GM12878 (cell line): Measurements from ENCODE around the gene CCDC190. TPM values are rescaled to one million over a fixed set of nuclear protein-coding genes. Genes with fewer than 3 reads are reported as not detected.

Experiments
- ATAC-seq: fragments of 200-7000 bp; cut with Tn5 transposase; 3 replicates; pipeline ENCODE4 v1.9.1; 2020; ENCODE audit warnings: mild to moderate bottlenecking, moderate library complexity
- BruUV-seq: library from RNA; stranded (reverse); fragments of 400-500 nt; replicated peaks from 2 replicates; lab custom pipeline; 2021; lab: Mats Ljungman, UMichigan
- CTCF ChIA-PET: fragments of 300-600 bp; sonication (Branson Sonifier 250); formaldehyde crosslinking; extraction: SDS; loops from one replicate; lab custom pipeline; 2021; ENCODE audit warnings: inconsistent platforms; lab: Yijun Ruan, JAX
- POLR2A ChIA-PET: fragments of 350-600 bp; formaldehyde crosslinking; extraction: SDS; loops from one replicate; lab custom pipeline; 2021; ENCODE audit warnings: inconsistent platforms; lab: Charles Lee
- RAD21 ChIA-PET: fragments of 300-600 bp; sonication (Branson Sonifier 250); formaldehyde crosslinking; loops from one replicate; lab custom pipeline; 2023; ENCODE audit warnings: antibody characterized with exemption; ENCODE audit not compliant: unreplicated experiment; lab: Charles Lee
- SMC1A ChIA-PET: fragments of 300-600 bp; sonication (Branson Sonifier 250); formaldehyde crosslinking; loops from one replicate; lab custom pipeline; 2023; ENCODE audit not compliant: unreplicated experiment, uncharacterized antibody; lab: Charles Lee
- DNase-seq: peaks from one replicate; pipeline ENCODE4 v3.0.0-alpha.2; 2011; ENCODE audit warnings: low read depth, low spot score
- FAIRE-seq: peaks from 3 replicates; lab custom pipeline; 2011; peaks lifted over from hg19 to GRCh38; lab: Jason Lieb, UNC
- H2AFZ ChIP-seq: 2 replicates; pipeline ENCODE4 v1.6.0; 2011; ENCODE audit warnings: low read depth, low read length, control low read depth; ENCODE audit not compliant: control insufficient read depth
- H3K27ac ChIP-seq: 2 replicates; pipeline ENCODE4 v1.5.1; 2011; ENCODE audit warnings: control low read depth; ENCODE audit not compliant: control insufficient read depth, insufficient read depth
- H3K27me3 ChIP-seq, 2 experiments: replicated peaks in 1 of 2; 2 replicates each; pipeline versions ENCODE4 v1.6.0 to v1.6.1; 2011; ENCODE audit warnings: low read length in 1 of 2; ENCODE audit not compliant: control insufficient read depth in 2 of 2, insufficient read depth in 2 of 2
- H3K36me3 ChIP-seq, 2 experiments: 2 replicates each; pipeline ENCODE4 v1.5.1; 2011; ENCODE audit warnings: low read length in 1 of 2; ENCODE audit not compliant: control insufficient read depth in 2 of 2, insufficient read depth in 2 of 2
- H3K4me1 ChIP-seq: 2 replicates; pipeline ENCODE4 v1.6.1; 2011; ENCODE audit warnings: mild to moderate bottlenecking, low read length, moderate library complexity, mixed read lengths; ENCODE audit not compliant: control insufficient read depth, insufficient read depth
- H3K4me2 ChIP-seq: 2 replicates; pipeline ENCODE4 v1.6.0; 2011; ENCODE audit warnings: control low read depth; ENCODE audit not compliant: control insufficient read depth, insufficient read depth
- H3K4me3 ChIP-seq: fragments of 200-600 bp; sonication (generic); 2 replicates; pipeline ENCODE4 v1.5.1; 2016
- H3K79me2 ChIP-seq: 2 replicates; pipeline ENCODE4 v1.6.0; 2011; ENCODE audit warnings: low read length; ENCODE audit not compliant: control insufficient read depth, insufficient read depth
- H3K9ac ChIP-seq: 2 replicates; pipeline ENCODE4 v1.8.0; 2011; ENCODE audit warnings: low read length, control low read depth, mixed read lengths; ENCODE audit not compliant: control insufficient read depth, insufficient read depth
- H3K9me3 ChIP-seq: replicated peaks from 3 replicates; pipeline ENCODE4 v1.5.1; 2011; ENCODE audit warnings: mild to moderate bottlenecking, low read length; ENCODE audit not compliant: control insufficient read depth, insufficient read depth
- H4K20me1 ChIP-seq: 2 replicates; pipeline ENCODE4 v1.6.0; 2011; ENCODE audit not compliant: control insufficient read depth, insufficient read depth
- CHD1 ChIP-seq: IDR thresholded peaks from 2 replicates; pipeline ENCODE4 v1.6.1; 2012; ENCODE audit warnings: low read depth, low read length, improper control_type of control experiment
- ESRRA ChIP-seq: IDR thresholded peaks from 2 replicates; pipeline ENCODE4 v1.6.1; 2012; ENCODE audit warnings: mild to moderate bottlenecking, low read length, improper control_type of control experiment
- FOXM1 ChIP-seq: IDR thresholded peaks from 2 replicates; pipeline ENCODE4 v1.6.1; 2012; ENCODE audit warnings: low read depth, mild to moderate bottlenecking, inconsistent platforms, low read length, moderate library complexity
- HCFC1 ChIP-seq: fragments of 150-350 bp; IDR thresholded peaks from 2 replicates; pipeline ENCODE4 v1.6.1; 2014; ENCODE audit warnings: low read length
- HDAC6 ChIP-seq: fragments of 200-600 bp; sonication (generic); IDR thresholded peaks from one replicate; pipeline ENCODE4 v1.8.0; 2017; ENCODE audit warnings: antibody characterized with exemption; ENCODE audit not compliant: unreplicated experiment
- MXI1 ChIP-seq: fragments of 150-350 bp; IDR thresholded peaks from 2 replicates; pipeline ENCODE4 v1.6.1; 2011; ENCODE audit warnings: low read depth, mild to moderate bottlenecking, inconsistent platforms, low read length, improper control_type of control experiment
- MYC ChIP-seq: IDR thresholded peaks from 2 replicates; pipeline ENCODE4 v1.6.1; 2011; ENCODE audit warnings: mild to moderate bottlenecking, low read length, moderate library complexity, inconsistent platforms; ENCODE audit not compliant: insufficient read depth, insufficient replicate concordance, insufficient read length, severe bottlenecking
- NFXL1 ChIP-seq: fragments of 450-650 bp; IDR thresholded peaks from 2 replicates; pipeline ENCODE4 v1.6.1; 2017; ENCODE audit warnings: antibody characterized with exemption, mild to moderate bottlenecking, borderline replicate concordance
- PAX5 ChIP-seq: IDR thresholded peaks from 2 replicates; pipeline ENCODE4 v1.6.1; 2011; ENCODE audit warnings: low read depth, low read length, borderline replicate concordance
- POLR2A ChIP-seq: IDR thresholded peaks from 2 replicates; pipeline ENCODE4 v1.6.1; 2011; ENCODE audit warnings: low read depth, mild to moderate bottlenecking, low read length
- RBBP5 ChIP-seq: fragments of 200-600 bp; sonication (generic); conservative IDR thresholded peaks from 2 replicates; pipeline ENCODE4 v1.6.1; 2016
- RFX5 ChIP-seq: IDR thresholded peaks from 2 replicates; pipeline ENCODE4 v1.6.1; 2011; ENCODE audit warnings: low read depth, low read length, improper control_type of control experiment
- SRF ChIP-seq, 2 experiments: IDR thresholded peaks; 2 replicates each; pipeline ENCODE4 v1.6.1; 2011; ENCODE audit warnings: low read depth in 2 of 2, low read length in 2 of 2, mild to moderate bottlenecking in 1 of 2, moderate library complexity in 1 of 2
- ZNF207 ChIP-seq: fragments of 450-650 bp; IDR thresholded peaks from 2 replicates; pipeline ENCODE4 v1.6.1; 2014; ENCODE audit warnings: antibody characterized with exemption, mild to moderate bottlenecking, borderline replicate concordance
- ZNF384 ChIP-seq: IDR thresholded peaks from 2 replicates; pipeline ENCODE4 v1.6.1; 2012; ENCODE audit warnings: low read depth, mild to moderate bottlenecking, low read length, improper control_type of control experiment, borderline replicate concordance
- WGBS: methylation state at CpG from one replicate; pipeline ENCODE4 v1.1.6; 2016; ENCODE audit warnings: low lambda C conversion rate; ENCODE audit not compliant: insufficient replicate concordance, insufficient coverage; ENCODE audit errors: missing lambda C conversion rate; 5-methylcytosine and 5-hydroxymethylcytosine counted together
- in situ Hi-C: fragments of 300-500 bp; cut with MboI; formaldehyde crosslinking; loops from 9 replicates; pipeline ENCODE4 v1.14.3; 2018; ENCODE audit warnings: mixed read lengths
- intact Hi-C: fragments of 100-400 bp; cut with micrococcal nuclease; formaldehyde crosslinking; loops from one replicate; pipeline ENCODE4 v1.14.2; 2022; ENCODE audit not compliant: unreplicated experiment
- polyA plus RNA-seq, 11 experiments: library from polyadenylated mRNA; depleted of rRNA in 4 of 11; unstranded in 6 of 11; stranded (reverse) in 5 of 11; fragments of >200 nt; fragmentation: Nextera tagmentation in 4 of 11; fragmentation: Illumina TruSeq in 1 of 11; extraction: Ambion mirVana in 4 of 11; extraction: Trizol in 1 of 11; gene quantifications; 1 replicate in 1 of 11; 2 replicates in 10 of 11; pipeline versions ENCODE4 v1.2.1 to v1.2.3, GENCODE V29; 2011 to 2016; ENCODE audit warnings: inconsistent platforms in 2 of 11, missing spikeins in 2 of 11, low read depth in 1 of 11
- total RNA-seq, 4 experiments: library from RNA; depleted of rRNA in 3 of 4; stranded (reverse); fragments of >200 nt in 3 of 4; fragmentation: Illumina TruSeq in 1 of 4; extraction: Trizol in 1 of 4; gene quantifications; 2 replicates each; pipeline versions ENCODE4 v1.2.1 to v1.2.3, GENCODE V29; 2013 to 2021
- TF ChIP-seq, protein P1 (sequence below): fragments of 450-650 bp; IDR thresholded peaks from 2 replicates; pipeline ENCODE4 v1.6.1; 2016; ENCODE audit warnings: mild to moderate bottlenecking
- TF ChIP-seq, protein P2 (sequence below): fragments of 450-650 bp; IDR thresholded peaks from 2 replicates; pipeline ENCODE4 v1.6.1; 2017; ENCODE audit warnings: antibody characterized with exemption, mild to moderate bottlenecking, moderate library complexity
- TF ChIP-seq, protein P3 (sequence below): fragments of 450-650 bp; IDR thresholded peaks from 2 replicates; pipeline ENCODE4 v1.6.1; 2014; ENCODE audit warnings: mild to moderate bottlenecking
- TF ChIP-seq, protein P4 (sequence below): fragments of 450-650 bp; formaldehyde crosslinking; IDR thresholded peaks from 2 replicates; pipeline ENCODE4 v1.5.0; 2022; ENCODE audit warnings: mild to moderate bottlenecking, missing genetic modification characterization

Gene CCDC190
- total and polyA plus RNA-seq, 10 of the 15 experiments (the other 5 are each of a cell fraction or from before 2014, with no cell fraction given): not detected

DNA sequence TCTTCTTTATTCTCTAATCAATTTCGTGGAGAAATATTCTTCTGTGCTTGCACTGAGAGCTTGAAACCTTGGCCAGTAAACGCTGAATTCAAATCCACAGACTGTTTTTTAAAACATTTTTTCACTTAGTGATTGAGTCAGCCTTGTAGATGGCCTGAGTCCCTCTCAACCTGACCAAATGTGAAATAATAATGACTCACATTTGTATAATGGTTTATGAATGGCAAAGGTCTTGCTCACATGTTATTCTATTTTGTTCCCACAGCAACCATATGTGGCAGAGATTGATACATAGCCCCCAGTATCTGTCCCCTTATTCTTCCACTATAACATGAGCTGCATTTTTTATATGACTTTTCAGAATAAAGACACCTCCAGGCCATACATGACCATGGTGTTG lies 47.8 kb upstream of the CCDC190 start:
- DNase-seq: no peak
- Histone ChIP-seq H3K79me2 (no peaks in the 10 kb centered on the region), H4K20me1 (no peaks in the 10 kb centered on the region), H3K36me3 (no peaks in the 10 kb centered on the region), H2AFZ (no peak overlapping the region), H3K9ac (no peak overlapping the region), H3K4me2 (no peak overlapping the region), H3K9me3 (peaks cover 1% of the 10 kb centered on the region; the same call in 1 of the 3 replicates), H3K4me1 (no peaks in the 10 kb centered on the region), H3K27me3 (no peaks in the 10 kb centered on the region), H3K27ac (no peak overlapping the region), H3K4me3 (no peak overlapping the region)
- SMC1A ChIA-PET: no interaction called here
- no TSS peak for BruUV-seq
- FAIRE-seq: no peak
- in situ Hi-C loops: no loop called here
- POLR2A ChIA-PET: no interaction called here
- intact Hi-C loops: no loop called here
- ATAC-seq: no peak
- RAD21 ChIA-PET: no interaction called here
- CTCF ChIA-PET: no interaction called here
- WGBS: 0% methylated on average over 2 of the region's 2 CpGs
- TF ChIP-seq RFX5 (no peak), ZNF207 (no peak), RBBP5 (no peak), MXI1 (no peak), ZNF384 (no peak), HCFC1 (no peak), POLR2A (no peak), FOXM1 (no peak), ESRRA (no peak), PAX5 (no peak), MYC (no peak), SRF (IDR thresholded peaks at IDR 0.05; ENCODE audit: low read depth in 2 of 2, low read length in 2 of 2) (no peak), CHD1 (no peak), HDAC6 (no peak), NFXL1 (no peak)
- TF ChIP-seq, protein P1, sequence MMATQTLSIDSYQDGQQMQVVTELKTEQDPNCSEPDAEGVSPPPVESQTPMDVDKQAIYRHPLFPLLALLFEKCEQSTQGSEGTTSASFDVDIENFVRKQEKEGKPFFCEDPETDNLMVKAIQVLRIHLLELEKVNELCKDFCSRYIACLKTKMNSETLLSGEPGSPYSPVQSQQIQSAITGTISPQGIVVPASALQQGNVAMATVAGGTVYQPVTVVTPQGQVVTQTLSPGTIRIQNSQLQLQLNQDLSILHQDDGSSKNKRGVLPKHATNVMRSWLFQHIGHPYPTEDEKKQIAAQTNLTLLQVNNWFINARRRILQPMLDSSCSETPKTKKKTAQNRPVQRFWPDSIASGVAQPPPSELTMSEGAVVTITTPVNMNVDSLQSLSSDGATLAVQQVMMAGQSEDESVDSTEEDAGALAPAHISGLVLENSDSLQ: no peak
- TF ChIP-seq, protein P2, sequence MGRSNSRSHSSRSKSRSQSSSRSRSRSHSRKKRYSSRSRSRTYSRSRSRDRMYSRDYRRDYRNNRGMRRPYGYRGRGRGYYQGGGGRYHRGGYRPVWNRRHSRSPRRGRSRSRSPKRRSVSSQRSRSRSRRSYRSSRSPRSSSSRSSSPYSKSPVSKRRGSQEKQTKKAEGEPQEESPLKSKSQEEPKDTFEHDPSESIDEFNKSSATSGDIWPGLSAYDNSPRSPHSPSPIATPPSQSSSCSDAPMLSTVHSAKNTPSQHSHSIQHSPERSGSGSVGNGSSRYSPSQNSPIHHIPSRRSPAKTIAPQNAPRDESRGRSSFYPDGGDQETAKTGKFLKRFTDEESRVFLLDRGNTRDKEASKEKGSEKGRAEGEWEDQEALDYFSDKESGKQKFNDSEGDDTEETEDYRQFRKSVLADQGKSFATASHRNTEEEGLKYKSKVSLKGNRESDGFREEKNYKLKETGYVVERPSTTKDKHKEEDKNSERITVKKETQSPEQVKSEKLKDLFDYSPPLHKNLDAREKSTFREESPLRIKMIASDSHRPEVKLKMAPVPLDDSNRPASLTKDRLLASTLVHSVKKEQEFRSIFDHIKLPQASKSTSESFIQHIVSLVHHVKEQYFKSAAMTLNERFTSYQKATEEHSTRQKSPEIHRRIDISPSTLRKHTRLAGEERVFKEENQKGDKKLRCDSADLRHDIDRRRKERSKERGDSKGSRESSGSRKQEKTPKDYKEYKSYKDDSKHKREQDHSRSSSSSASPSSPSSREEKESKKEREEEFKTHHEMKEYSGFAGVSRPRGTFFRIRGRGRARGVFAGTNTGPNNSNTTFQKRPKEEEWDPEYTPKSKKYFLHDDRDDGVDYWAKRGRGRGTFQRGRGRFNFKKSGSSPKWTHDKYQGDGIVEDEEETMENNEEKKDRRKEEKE: no peak
- TF ChIP-seq, protein P3, sequence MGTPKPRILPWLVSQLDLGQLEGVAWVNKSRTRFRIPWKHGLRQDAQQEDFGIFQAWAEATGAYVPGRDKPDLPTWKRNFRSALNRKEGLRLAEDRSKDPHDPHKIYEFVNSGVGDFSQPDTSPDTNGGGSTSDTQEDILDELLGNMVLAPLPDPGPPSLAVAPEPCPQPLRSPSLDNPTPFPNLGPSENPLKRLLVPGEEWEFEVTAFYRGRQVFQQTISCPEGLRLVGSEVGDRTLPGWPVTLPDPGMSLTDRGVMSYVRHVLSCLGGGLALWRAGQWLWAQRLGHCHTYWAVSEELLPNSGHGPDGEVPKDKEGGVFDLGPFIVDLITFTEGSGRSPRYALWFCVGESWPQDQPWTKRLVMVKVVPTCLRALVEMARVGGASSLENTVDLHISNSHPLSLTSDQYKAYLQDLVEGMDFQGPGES: no peak
- TF ChIP-seq, protein P4, sequence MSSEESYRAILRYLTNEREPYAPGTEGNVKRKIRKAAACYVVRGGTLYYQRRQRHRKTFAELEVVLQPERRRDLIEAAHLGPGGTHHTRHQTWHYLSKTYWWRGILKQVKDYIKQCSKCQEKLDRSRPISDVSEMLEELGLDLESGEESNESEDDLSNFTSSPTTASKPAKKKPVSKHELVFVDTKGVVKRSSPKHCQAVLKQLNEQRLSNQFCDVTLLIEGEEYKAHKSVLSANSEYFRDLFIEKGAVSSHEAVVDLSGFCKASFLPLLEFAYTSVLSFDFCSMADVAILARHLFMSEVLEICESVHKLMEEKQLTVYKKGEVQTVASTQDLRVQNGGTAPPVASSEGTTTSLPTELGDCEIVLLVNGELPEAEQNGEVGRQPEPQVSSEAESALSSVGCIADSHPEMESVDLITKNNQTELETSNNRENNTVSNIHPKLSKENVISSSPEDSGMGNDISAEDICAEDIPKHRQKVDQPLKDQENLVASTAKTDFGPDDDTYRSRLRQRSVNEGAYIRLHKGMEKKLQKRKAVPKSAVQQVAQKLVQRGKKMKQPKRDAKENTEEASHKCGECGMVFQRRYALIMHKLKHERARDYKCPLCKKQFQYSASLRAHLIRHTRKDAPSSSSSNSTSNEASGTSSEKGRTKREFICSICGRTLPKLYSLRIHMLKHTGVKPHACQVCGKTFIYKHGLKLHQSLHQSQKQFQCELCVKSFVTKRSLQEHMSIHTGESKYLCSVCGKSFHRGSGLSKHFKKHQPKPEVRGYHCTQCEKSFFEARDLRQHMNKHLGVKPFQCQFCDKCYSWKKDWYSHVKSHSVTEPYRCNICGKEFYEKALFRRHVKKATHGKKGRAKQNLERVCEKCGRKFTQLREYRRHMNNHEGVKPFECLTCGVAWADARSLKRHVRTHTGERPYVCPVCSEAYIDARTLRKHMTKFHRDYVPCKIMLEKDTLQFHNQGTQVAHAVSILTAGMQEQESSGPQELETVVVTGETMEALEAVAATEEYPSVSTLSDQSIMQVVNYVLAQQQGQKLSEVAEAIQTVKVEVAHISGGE (CRISPR knock-in tag): no peak
